HCEC 1CT (cell line): ENCODE data around the gene LGALS7B.
"Not testable (repeated sequence)": the region's sequence is repeated elsewhere in the genome, so short reads cannot be mapped to it uniquely, and the experiment has no call there.

ENCODE experiments used
- DNase-seq: peaks from one replicate; pipeline ENCODE4 v3.0.0-alpha.2; 2017

The LGALS7B gene

DNA sequence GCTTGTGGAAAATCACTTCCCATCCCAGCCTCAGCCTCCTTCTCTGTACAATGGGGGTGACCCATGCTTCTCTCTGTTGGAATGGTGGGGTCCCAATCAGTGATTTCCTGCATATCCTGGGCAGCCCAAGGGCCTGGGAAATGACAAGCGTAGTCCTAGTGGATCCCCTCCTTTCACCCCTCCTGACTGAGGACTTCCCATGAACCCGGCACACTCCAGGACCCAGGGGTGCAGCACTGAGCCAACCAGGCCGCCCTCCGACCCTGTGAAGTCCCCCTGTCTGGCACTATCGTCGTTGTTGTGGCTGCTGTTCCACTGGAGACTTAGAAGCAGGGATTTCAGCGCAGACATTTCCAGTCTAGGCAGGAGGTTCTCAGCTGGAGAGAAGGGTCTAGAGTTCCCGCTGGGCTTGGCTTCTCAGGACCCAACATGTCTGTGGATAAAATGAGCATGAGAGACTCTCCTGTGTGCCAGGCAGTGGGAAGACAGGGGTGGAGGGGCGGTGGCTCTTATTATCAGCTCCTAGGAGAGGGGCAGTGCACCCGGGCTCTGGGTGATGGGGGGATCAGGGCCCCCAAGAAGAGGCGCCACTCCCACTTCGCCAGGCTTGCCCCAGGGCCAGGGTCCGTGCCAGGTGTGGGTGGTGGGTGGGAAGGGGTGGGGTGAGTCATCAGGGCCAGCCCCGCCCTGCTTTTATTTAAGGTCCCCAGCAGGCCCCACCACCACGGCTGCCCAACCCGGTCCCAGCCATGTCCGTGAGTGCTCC, at the start of gene LGALS7B:
TSS of gene LGALS7B (plus strand) at position 723 of the 766 bp plus-strand sequence. CDS start at position 750, 27 bp downstream.
- DNase-seq = no peak

DNA sequence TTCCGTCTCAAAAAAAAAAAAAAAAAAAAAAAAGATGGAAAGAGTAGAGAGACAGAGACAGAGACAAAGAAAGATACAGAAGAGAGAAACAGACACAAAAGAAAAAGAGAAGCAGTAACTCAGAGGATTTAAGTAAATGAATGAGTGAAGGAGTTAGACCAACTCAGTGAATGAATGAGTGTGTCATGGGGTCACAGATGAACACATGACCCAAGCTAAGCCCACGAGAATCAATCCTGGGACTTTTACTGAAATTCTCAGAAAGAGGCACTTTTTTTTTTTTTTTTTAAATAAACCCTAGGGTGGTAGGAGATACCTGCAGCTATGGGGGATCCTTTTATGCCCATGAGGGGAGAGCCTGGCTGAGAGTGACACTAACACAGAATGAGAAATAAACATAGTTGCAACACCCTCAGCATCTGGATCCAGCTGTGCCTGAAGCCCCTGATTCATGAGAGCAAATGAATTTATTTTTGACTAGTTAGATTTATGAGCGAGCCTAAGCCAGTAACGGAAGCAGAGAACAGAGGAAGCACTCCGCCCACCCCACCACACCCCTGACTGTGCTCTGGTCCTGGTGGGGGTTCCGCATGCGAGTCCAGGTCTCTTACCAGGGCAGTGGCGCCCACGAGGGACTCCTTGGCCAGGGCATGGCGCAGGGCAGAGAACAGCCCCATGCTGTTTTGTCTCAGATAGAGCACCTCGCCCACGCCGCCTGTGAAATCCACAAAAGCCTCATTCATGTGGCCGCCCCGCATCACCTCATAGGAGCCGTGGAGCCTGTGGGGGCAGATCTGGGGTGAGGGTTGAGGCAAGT, 49.4 kb upstream of the LGALS7B start:
- DNase-seq = no peak

DNA sequence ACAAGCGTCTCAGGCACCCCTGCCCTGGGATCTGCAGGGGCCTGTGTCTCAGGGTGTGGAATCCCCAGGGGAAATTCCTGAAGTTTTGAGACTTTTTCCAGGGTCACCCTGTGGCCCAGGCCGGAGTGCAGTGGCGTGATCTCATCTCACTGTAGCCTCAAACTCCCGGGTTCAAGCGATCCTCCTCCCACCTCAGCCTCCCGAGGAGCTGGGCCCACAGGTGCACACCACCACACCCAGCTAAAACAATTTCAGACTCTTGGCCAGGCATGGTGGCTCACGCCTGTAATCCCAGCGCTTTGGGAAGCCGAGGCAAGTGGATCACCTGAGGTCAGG, 48.8 kb upstream of the LGALS7B start:
- DNase-seq = no peak

DNA sequence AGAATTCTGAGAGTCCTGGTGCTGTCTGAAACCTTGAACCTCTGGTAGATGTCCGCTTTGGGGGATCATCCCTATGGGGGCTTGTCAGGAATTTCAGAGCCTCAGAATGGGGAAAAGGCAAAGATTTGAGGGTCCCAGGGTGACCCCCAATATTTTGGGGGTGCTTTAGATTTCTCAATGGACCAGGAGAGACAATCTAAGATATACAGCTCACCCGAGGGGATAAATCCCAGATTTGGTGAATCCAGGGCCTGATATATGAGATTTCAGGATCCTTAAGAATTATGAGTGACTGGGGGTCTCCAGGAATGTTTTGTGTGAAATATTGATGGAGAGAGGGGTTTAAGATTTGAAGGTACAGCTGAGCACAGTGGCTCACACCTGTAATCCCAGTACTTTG, 48.1 kb upstream of the LGALS7B start:
- no peak for DNase-seq

DNA sequence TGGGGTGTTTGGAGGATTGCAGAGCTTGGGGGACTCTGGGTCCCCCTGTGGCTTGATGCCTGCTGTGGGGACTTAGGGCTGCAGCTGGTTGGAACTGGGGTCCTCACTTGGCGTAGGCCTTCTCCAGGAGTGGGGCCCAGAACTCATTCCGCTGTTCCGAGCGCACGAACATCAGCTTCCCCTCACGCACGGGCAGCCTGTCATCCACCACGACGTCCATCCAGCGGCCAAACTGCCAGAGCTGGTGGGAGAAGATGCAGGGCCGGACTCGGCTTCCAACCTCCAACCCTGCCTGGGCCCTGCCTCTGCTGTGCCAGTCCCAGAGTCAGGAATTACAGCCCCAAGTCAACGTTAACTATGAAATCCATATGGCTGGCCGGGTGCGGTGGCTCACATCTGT, 47.3 kb upstream of the LGALS7B start:
- no peak for DNase-seq

DNA sequence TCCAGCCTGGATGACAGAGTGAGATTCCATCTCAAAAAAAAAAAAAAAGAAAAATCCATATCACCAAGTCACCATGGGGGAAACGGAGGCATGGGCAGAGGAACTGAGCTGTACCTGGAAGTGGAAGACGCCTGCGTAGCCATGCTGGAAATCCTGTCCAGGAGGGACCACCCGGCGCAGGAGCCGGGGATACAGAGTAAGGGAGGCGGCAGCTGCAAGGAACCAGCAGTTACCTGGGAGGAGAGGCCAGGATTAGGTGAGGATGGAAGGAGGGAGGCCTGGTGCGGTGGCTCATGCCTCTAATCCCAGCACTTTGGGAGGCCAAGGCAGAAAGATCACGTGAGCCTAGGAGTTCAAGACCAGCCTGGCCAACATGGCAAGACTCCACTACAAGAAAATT, 46.7 kb upstream of the LGALS7B start:
- no peak for DNase-seq

DNA sequence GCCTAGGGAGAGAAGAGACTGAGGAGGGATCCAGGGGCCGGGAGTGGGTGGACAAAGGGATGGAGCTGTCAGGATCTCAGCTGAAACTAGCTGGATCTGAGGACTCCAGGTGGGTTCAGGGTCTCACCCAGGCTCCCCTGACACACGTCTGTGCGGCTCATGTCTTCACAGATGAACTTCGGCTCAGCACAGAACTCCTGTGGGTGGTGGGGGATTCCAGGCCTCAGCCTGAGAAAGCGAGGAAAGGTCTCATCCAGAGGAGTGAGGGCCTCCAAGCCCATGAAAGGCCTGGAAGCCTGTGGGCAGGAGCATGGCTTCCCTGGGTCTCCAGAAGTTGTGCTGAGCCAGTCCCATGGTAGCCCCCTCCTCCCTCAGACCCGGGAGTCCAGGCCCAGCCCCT, 46.1 kb upstream of the LGALS7B start:
- DNase-seq = no peak

DNA sequence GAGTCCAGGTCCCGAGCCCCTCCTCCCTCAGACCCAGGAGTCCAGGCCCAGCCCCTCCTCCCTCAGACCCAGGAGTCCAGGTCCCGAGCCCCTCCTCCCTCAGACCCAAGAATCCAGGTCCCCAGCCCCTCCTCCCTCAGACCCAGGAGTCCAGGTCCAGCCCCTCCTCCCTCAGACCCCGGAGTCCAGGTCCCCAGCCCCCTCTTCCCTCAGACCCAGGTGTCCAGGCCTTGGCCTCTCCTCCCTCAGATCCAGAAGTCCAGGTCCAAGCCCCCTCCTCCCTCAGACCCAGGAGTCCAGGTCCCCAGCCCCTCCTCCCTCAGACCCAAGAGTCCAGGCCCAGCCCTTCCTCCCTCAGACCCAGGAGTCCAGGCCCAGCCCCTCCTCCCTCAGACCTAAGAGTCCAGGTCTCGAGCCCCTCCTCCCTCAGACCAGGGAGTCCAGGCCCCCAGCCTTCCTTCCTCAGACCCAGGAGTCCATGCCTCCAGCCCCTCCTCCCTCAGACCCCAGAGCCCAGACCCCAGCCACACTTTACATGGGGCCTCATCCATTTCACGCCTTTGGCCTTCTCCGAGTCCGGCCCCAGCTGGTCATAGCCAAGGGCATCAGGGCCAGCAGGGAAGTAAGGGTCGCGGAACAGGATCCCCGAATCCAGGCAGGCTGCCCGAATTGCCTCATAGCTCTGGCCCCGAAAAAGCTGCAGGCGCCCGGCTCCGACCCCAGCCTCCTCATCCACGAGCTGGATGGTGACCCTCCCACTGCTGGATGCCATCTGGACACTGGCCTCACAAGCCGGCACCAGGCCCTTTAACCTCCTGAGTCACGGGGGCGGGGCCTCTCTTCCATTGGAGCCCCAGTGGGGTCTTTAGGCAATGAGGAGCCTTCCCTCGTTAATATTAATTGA, 45.4 kb upstream of the LGALS7B start:
- DNase-seq = no peak

DNA sequence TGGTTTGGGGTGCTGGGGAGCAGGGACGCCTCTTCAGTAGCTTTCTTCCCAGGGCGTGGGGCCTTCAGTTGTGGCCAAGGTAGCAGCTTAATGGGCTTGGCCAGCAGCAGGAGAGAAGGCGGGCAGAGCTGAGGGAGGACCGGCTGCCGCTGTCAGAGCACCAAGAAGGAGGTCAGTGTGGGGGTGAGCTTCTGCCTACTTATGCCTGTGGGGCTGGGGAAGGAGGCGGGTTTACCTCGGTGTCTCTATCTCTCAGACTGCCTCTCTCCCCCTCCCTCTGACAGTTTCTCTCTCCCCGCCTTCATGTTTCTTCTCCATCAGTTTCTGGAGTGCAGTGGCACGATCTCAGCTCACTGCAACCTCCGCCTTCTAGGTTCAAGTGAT, 44.7 kb upstream of the LGALS7B start, which contains the start of gene CAPN12:
TSS of gene CAPN12 (minus strand) at position 177 of the 384 bp plus-strand sequence. CDS start 309 bp downstream, outside the sequence.
- DNase-seq = no peak

DNA sequence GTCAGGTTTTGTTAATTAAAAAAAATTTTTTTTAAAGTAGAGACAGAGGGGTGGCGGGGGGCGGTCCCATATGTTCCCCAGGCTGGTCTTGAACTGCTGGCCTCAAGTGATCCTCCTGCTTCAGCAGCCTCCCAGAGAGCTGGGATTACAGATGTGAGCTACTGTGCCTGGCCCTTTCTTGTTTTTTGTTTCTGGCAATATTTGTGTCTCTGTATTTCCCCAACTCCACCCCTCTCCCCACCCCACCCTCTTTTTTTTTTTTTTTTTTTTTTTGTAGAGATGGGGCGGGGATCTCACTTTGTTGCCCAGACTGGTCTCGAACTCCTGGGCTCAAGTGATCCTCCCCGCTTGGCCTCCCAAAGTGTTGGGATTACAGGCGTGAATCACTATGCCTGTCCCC, 44.1 kb upstream of the LGALS7B start:
- no peak for DNase-seq

DNA sequence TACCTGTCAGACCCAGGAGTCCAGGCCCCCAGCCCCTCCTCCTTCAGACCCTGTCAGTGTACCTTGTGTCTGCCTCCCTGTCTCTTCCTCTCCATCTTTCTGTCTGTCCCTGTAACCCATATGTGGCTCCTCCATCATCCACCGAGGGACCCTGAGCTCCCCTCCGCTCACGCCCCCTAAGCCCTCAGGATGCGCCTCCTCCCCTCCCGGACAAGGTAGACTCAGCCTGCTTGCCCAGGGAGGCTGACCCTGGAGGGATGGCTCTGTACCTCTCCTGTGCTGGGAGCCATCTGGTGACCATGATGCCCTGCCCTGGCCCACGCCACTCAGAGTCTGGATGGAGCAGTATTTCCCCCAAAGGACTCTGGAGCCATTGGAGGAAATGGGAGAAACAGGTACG, 43.7 kb upstream of the LGALS7B start:
- no peak for DNase-seq

DNA sequence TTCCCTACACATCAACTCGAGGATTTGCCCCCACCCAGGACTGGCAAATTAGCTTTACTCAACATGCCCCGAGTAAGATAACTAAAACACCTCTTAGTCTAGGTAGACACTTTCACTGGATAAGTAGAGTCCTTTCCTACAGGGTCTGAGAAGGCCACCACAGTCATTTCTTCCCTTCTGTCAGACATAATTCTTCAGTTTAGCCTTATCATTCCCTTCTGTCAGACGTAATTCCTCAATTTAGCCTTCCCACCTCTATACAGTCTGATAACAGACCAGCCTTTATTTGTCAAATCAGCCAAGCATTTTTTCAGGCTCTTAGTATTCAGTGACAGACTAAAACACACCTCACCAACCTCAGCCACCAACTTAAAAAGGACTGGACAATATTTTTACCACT, 35.2 kb upstream of the LGALS7B start:
- DNase-seq = not testable (repeated sequence)

DNA sequence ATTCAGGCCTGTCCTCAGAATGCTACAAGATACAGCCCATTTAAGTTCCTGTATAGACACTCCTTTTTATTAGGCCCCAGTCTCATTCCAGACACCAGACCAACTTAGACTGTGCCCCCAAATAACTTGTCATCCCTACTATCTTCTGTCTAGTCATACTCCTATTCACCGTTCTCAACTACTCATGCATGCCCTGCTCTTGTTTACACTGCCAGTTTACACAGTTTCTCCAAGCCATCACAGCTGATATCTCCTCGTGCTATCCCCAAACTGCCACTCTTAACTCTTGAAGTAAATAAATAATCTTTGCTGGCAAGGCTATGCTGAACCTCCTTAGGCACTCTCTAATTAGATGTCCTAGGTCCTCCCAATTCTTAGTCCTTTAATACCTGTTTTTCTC, 34.8 kb upstream of the LGALS7B start:
- not testable (repeated sequence) for DNase-seq

DNA sequence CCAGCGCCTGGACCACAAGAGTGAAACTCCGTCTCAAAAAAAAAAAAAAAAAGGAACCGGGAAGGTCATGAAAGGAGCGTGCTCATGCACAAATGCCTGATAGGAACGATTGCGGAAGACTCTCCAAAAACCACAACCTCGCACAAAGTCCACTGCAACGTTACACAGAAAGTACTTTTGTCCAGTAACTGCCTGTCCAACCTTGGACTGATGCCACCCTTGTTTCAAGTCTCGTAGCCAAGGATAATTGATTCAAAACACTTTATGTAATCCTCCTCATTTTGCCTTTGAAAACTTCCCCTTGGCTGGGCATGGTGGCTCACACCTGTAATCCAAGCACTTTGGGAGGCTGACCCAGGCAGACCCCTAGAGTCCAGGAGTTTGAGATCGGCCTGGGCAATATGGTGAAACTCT, 29.4 kb upstream of the LGALS7B start:
- no peak for DNase-seq

DNA sequence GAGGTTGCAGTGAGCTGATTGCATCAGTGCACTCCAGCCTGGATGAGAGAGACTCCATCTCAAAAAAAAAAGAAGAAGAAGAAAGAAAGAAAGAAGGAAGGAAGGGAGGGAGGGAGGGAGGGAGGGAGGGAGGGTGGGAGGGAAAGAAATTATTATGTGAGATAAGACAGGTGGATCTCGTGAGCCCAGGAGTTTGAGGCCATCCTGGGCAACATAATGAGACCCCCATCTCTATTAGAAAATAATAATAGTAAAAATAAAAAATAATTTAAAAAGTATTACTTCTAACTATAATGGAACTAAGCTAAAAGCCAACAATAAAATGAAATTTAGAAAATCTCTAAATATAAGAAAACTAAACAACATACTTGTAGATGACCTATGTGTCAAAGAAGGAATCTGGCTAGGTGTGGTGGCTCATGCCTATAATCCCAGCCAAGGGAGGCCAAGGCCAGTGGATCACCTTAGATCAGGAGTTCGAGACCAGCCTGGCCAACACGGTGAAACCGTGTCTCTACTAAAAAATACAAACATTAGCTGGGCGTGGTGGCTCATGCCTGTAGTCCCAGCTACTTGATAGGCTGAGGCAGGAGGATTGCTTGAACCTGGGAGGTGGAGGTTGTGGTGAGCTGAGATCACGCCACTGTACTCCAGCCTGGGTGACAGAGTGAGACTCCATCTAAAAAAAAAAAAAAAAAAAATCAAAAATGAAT, 28.0 kb upstream of the LGALS7B start:
- DNase-seq = not testable (repeated sequence)

DNA sequence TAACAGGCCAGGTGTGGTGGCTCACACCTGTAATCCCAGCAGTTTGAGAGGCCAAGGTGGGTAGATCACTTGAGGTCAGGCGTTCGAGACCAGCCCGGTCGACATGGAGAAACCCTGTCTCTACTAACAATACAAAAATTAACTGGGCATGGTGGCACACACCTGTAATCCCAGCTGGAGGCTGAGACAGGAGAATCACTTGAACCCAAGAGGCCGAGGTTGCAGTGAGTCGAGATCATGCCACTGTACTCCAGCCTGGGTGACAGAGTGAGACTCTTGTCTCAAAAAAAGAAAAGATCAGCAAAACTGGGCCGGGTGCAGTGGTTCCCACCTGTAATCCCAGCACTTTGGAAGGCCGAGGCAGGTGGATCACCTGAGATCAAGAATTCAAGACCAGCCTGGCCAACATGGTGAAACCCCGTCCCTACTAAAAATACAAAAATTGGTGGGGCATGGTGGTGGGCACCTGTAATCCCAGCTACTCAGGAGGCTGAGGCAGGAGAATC, 27.1 kb upstream of the LGALS7B start:
- DNase-seq = not testable (repeated sequence)

DNA sequence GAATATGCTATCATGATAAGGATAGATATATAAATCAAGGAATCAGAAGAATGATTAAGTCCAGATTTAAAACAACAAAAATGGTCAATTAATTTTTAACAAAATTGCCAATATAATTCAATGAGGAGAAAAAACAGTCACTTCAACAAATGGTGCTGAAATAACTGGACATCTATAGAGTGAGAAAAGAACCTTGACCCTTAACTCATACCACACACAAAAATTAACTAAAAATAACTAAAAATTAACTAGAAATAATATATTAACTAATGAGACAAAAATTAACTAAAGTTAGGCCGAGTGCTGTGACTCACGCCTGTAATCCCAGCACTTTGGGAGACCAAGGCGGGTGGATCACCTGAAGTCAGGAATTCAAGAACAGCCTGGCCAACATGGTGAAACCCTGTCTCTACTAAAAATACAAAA, 25.2 kb upstream of the LGALS7B start:
- no peak for DNase-seq

DNA sequence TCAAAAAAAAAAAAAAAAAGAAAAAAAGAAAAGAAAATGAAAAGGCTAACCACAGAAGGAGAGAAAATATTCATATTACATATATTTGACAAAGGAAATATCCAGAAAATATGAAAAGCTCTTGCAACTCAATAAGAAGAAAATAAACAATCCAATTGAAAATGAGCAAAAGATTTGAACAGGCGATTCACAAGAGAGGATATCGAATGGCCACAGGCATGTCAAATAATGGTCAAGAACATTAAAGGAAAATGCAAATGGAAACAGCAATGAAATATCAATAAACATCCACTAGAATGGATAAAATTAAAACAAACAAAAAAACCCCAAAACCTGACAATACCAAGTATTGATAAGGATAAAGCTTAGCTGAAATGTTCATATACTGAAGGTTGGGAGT, 23.8 kb upstream of the LGALS7B start:
- no peak for DNase-seq

DNA sequence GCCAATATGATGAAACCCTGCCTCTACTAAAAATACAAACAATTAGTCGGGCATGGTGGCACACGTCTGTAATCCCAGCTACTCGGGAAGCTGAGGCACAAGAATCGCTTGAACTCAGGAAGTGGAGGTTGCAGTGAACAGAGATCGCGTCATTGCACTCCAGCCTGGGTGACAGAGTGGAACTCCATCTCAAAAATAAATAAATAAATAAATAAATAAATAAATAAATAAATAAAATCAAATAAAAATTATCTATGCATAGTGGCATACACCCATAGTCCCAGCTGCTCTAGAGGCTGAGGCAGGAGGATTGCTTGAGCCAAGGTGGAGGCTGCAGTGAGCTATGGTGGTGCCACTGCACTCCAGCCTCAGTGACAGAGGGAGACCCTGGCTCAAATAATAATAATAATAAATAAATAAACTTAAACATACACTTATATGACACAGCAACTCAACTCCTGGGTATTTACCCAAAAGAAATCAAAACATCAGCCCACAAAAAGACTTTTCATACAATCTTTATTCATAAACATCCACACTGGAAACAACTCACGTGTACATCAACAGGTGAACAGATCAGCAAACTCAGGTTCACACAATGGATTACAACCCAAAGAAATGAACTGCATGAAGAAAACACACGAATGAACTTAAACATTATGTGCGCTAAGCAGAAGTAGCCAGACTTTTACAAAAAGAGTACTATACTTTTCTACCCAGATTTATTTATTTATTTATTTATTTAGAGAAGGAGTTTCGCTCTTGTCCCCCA, 22.5 kb upstream of the LGALS7B start:
- DNase-seq = no peak

DNA sequence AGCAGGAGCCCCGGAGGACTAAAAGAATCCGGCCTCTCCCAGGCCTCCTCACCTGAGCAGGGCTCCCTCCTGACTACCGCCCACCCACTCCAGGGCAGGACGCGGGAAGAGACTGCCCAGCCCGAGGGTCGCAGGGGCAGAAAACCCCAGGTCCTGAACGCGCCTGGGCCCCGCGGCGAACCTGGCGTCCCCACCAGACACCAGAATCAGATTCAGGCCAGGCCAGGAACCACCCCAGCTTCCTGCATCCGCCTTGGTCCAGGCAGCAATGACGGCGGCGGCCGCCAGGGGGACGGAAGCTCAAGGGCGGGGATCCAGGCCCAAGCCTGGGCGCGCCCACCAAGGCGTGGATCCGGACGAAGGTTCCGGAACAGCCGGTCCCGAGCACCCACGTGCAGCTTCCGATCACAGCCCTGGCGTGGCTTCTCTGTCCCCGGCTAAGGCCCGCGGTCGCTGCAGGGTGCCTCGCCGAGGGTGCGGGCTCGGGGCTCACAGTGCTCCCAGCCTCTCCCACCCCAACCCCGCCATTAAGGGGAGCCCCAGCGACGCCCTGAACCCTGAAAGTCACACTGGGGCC, 19.3 kb upstream of the LGALS7B start:
- DNase-seq = peak; percentile 37
